Measurements from ENCODE around the gene FOLR3.
"Not testable (repeated sequence)": the region's sequence is repeated elsewhere in the genome, so short reads cannot be mapped to it uniquely, and the experiment has no call there.

FOLR3 gene

GRCh38 chr11:72125956-72126355 lies 9.6 kb upstream of the FOLR3 start:
- Histone ChIP-seq H3K4me1 (ENCODE audit: insufficient read depth, low read length) (no peaks in the 10 kb centered on the region), H3K36me3 (ENCODE audit: insufficient read depth, low read length) (no peaks in the 10 kb centered on the region), H3K9me3 (ENCODE audit: insufficient read depth, low read depth, low read length) (peaks cover 43% of the 10 kb centered on the region), H3K9ac (ENCODE audit: low read depth, low read length) (no peak overlapping the region), H3K27ac (ENCODE audit: low read depth, low read length) (no peak overlapping the region), H3K4me3 (ENCODE audit: low read length) (no peak overlapping the region), H3K27me3 (ENCODE audit: insufficient read depth, low read length) (no peaks in the 10 kb centered on the region; the same call in 1 of the 2 replicates)
- 53% methylated on average over 1 of the region's 1 CpG for WGBS

- Histone ChIP-seq H3K4me1 (ENCODE audit: insufficient read depth, low read length) (no peaks in the 10 kb centered on the region), H3K9ac (ENCODE audit: low read depth, low read length) (no peak overlapping the region), H3K27me3 (ENCODE audit: insufficient read depth, low read length) (peaks cover 15% of the 10 kb centered on the region), H3K27ac (ENCODE audit: low read depth, low read length) (no peak overlapping the region), H3K4me3 (ENCODE audit: low read length) (no peak overlapping the region), H3K9me3 (ENCODE audit: insufficient read depth, low read depth, low read length) (peaks cover 43% of the 10 kb centered on the region), H3K36me3 (ENCODE audit: insufficient read depth, low read length) (no peaks in the 10 kb centered on the region)
- 54% methylated on average over 2 of the region's 2 CpGs for WGBS
These were observed 7.6 kb upstream of the FOLR3 start for GRCh38 chr11:72127923-72128322.

- 87% methylated on average over 3 of the region's 3 CpGs for WGBS
These were observed 6.1 kb upstream of the FOLR3 start for GRCh38 chr11:72129381-72129780.

GRCh38 chr11:72132646-72133045 lies 2.9 kb upstream of the FOLR3 start:
- H3K9ac ChIP-seq (ENCODE audit: low read depth, low read length) = no peak overlapping the region
- 90% methylated on average over 2 of the region's 2 CpGs for WGBS
- no peak overlapping the region for H3K27ac ChIP-seq (ENCODE audit: low read depth, low read length)
- no peak overlapping the region for H3K4me3 ChIP-seq (ENCODE audit: low read length)
- no peaks in the 10 kb centered on the region for H3K4me1 ChIP-seq (ENCODE audit: insufficient read depth, low read length)
- H3K9me3 ChIP-seq (ENCODE audit: insufficient read depth, low read depth, low read length) = peaks cover 20% of the 10 kb centered on the region
- H3K36me3 ChIP-seq (ENCODE audit: insufficient read depth, low read length) = no peaks in the 10 kb centered on the region
- peaks cover 22% of the 10 kb centered on the region for H3K27me3 ChIP-seq (ENCODE audit: insufficient read depth, low read length)

More at GRCh38 chr11:72129381-72129780, 6.1 kb upstream of the FOLR3 start:
- Histone ChIP-seq H3K4me3 (ENCODE audit: low read length) (no peak overlapping the region), H3K4me1 (ENCODE audit: insufficient read depth, low read length) (no peaks in the 10 kb centered on the region), H3K27ac (ENCODE audit: low read depth, low read length) (no peak overlapping the region), H3K9ac (ENCODE audit: low read depth, low read length) (no peak overlapping the region), H3K9me3 (ENCODE audit: insufficient read depth, low read depth, low read length) (peaks cover 41% of the 10 kb centered on the region), H3K27me3 (ENCODE audit: insufficient read depth, low read length) (peaks cover 22% of the 10 kb centered on the region), H3K36me3 (ENCODE audit: insufficient read depth, low read length) (no peaks in the 10 kb centered on the region)

- H3K36me3 ChIP-seq (ENCODE audit: insufficient read depth, low read length) = no peaks in the 10 kb centered on the region
- H3K4me3 ChIP-seq (ENCODE audit: low read length) = no peak overlapping the region
- WGBS = 95% methylated on average over 14 of the region's 14 CpGs
- H3K9ac ChIP-seq (ENCODE audit: low read depth, low read length) = no peak overlapping the region
- no peaks in the 10 kb centered on the region for H3K9me3 ChIP-seq (ENCODE audit: insufficient read depth, low read depth, low read length)
- peaks cover 22% of the 10 kb centered on the region for H3K27me3 ChIP-seq (ENCODE audit: insufficient read depth, low read length)
- H3K27ac ChIP-seq (ENCODE audit: low read depth, low read length) = no peak overlapping the region
- no peaks in the 10 kb centered on the region for H3K4me1 ChIP-seq (ENCODE audit: insufficient read depth, low read length)
These were observed 562 bp downstream of the FOLR3 start for GRCh38 chr11:72135891-72136683.

GRCh38 chr11:72136684-72137262 lies 1.2 kb downstream of the FOLR3 start:
- no peak overlapping the region for H3K4me3 ChIP-seq (ENCODE audit: low read length)
- peaks cover 16% of the 10 kb centered on the region for H3K27me3 ChIP-seq (ENCODE audit: insufficient read depth, low read length)
- 92% methylated on average over 4 of the region's 4 CpGs for WGBS
- no peaks in the 10 kb centered on the region for H3K4me1 ChIP-seq (ENCODE audit: insufficient read depth, low read length)
- H3K36me3 ChIP-seq (ENCODE audit: insufficient read depth, low read length) = no peaks in the 10 kb centered on the region
- no peaks in the 10 kb centered on the region for H3K9me3 ChIP-seq (ENCODE audit: insufficient read depth, low read depth, low read length)
- H3K27ac ChIP-seq (ENCODE audit: low read depth, low read length) = no peak overlapping the region
- no peak overlapping the region for H3K9ac ChIP-seq (ENCODE audit: low read depth, low read length)

GRCh38 chr11:72138821-72139390 lies 3.4 kb downstream of the FOLR3 start:
- H3K4me3 ChIP-seq (ENCODE audit: low read length) = no peak overlapping the region
- H3K9ac ChIP-seq (ENCODE audit: low read depth, low read length) = no peak overlapping the region
- H3K36me3 ChIP-seq (ENCODE audit: insufficient read depth, low read length) = no peaks in the 10 kb centered on the region
- H3K27me3 ChIP-seq (ENCODE audit: insufficient read depth, low read length) = no peaks in the 10 kb centered on the region
- no peaks in the 10 kb centered on the region for H3K9me3 ChIP-seq (ENCODE audit: insufficient read depth, low read depth, low read length)
- H3K27ac ChIP-seq (ENCODE audit: low read depth, low read length) = no peak overlapping the region
- WGBS = 90% methylated on average over 10 of the region's 12 CpGs
- H3K4me1 ChIP-seq (ENCODE audit: insufficient read depth, low read length) = no peaks in the 10 kb centered on the region

GRCh38 chr11:72139500-72139899 lies 4.0 kb downstream of the FOLR3 start:
- no peaks in the 10 kb centered on the region for H3K9me3 ChIP-seq (ENCODE audit: insufficient read depth, low read depth, low read length)
- no peak overlapping the region for H3K4me3 ChIP-seq (ENCODE audit: low read length)
- H3K27ac ChIP-seq (ENCODE audit: low read depth, low read length) = no peak overlapping the region
- 95% methylated on average over 11 of the region's 11 CpGs for WGBS
- H3K27me3 ChIP-seq (ENCODE audit: insufficient read depth, low read length) = no peaks in the 10 kb centered on the region
- H3K36me3 ChIP-seq (ENCODE audit: insufficient read depth, low read length) = no peaks in the 10 kb centered on the region
- H3K9ac ChIP-seq (ENCODE audit: low read depth, low read length) = no peak overlapping the region
- H3K4me1 ChIP-seq (ENCODE audit: insufficient read depth, low read length) = no peaks in the 10 kb centered on the region

- Histone ChIP-seq H3K4me1 (ENCODE audit: insufficient read depth, low read length) (no peaks in the 10 kb centered on the region), H3K27me3 (ENCODE audit: insufficient read depth, low read length) (no peaks in the 10 kb centered on the region), H3K9ac (ENCODE audit: low read depth, low read length) (no peak overlapping the region), H3K27ac (ENCODE audit: low read depth, low read length) (no peak overlapping the region), H3K9me3 (ENCODE audit: insufficient read depth, low read depth, low read length) (no peaks in the 10 kb centered on the region), H3K4me3 (ENCODE audit: low read length) (no peak overlapping the region), H3K36me3 (ENCODE audit: insufficient read depth, low read length) (no peaks in the 10 kb centered on the region)
- WGBS = 88% methylated on average over 2 of the region's 2 CpGs
These were observed 5.1 kb downstream of the FOLR3 start for GRCh38 chr11:72140661-72141060.

GRCh38 chr11:72141066-72141465 lies 5.5 kb downstream of the FOLR3 start:
- H3K9ac ChIP-seq (ENCODE audit: low read depth, low read length) = no peak overlapping the region
- H3K9me3 ChIP-seq (ENCODE audit: insufficient read depth, low read depth, low read length) = no peaks in the 10 kb centered on the region
- no peaks in the 10 kb centered on the region for H3K4me1 ChIP-seq (ENCODE audit: insufficient read depth, low read length)
- no peak overlapping the region for H3K4me3 ChIP-seq (ENCODE audit: low read length)
- 77% methylated on average over 2 of the region's 3 CpGs for WGBS
- no peaks in the 10 kb centered on the region for H3K36me3 ChIP-seq (ENCODE audit: insufficient read depth, low read length)
- no peak overlapping the region for H3K27ac ChIP-seq (ENCODE audit: low read depth, low read length)
- H3K27me3 ChIP-seq (ENCODE audit: insufficient read depth, low read length) = no peaks in the 10 kb centered on the region

GRCh38 chr11:72142086-72142485 lies 6.6 kb downstream of the FOLR3 start:
- not testable (repeated sequence) for H3K36me3 ChIP-seq (ENCODE audit: insufficient read depth, low read length); H3K4me3 ChIP-seq (ENCODE audit: low read length); H3K27me3 ChIP-seq (ENCODE audit: insufficient read depth, low read length); H3K9ac ChIP-seq (ENCODE audit: low read depth, low read length); H3K4me1 ChIP-seq (ENCODE audit: insufficient read depth, low read length); H3K27ac ChIP-seq (ENCODE audit: low read depth, low read length); H3K9me3 ChIP-seq (ENCODE audit: insufficient read depth, low read depth, low read length)
- 56% methylated on average over 1 of the region's 1 CpG for WGBS

All from HUES64 (cell line).